ENCODE data around the gene PNMA6E.

DNA sequence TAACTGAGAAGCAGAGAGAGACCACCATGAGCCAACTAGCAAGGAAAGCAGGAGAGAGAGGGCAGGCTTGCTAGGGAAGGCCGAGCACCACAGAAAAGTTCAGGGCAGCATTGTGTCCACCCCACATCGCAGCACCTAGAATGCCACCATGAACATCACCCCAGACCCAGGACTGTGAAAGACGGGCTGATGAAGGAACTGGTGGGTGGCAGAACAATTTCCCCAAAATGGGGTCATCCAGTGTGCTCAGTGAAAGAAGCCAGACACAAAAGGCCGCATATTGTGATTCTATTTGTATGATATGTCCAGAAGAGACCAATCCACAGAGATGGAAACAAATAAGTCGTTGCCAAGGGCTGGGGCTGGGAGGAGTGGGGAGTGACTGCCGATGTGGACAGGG is 16.8 kb downstream of the PNMA6E start:
- TF ChIP-seq, protein P1, sequence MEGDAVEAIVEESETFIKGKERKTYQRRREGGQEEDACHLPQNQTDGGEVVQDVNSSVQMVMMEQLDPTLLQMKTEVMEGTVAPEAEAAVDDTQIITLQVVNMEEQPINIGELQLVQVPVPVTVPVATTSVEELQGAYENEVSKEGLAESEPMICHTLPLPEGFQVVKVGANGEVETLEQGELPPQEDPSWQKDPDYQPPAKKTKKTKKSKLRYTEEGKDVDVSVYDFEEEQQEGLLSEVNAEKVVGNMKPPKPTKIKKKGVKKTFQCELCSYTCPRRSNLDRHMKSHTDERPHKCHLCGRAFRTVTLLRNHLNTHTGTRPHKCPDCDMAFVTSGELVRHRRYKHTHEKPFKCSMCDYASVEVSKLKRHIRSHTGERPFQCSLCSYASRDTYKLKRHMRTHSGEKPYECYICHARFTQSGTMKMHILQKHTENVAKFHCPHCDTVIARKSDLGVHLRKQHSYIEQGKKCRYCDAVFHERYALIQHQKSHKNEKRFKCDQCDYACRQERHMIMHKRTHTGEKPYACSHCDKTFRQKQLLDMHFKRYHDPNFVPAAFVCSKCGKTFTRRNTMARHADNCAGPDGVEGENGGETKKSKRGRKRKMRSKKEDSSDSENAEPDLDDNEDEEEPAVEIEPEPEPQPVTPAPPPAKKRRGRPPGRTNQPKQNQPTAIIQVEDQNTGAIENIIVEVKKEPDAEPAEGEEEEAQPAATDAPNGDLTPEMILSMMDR (IDR thresholded peaks at IDR 0.05; ENCODE audit: poor library complexity, severe bottlenecking) = no peak
- TF ChIP-seq SMC3 (conservative IDR thresholded peaks at IDR 0.05; ENCODE audit: poor library complexity) (no peak), EZH2 (IDR thresholded peaks at IDR 0.05; ENCODE audit: borderline replicate concordance, insufficient read depth, low read length, poor library complexity, severe bottlenecking) (no peak)
